ENCODE measurements around the gene RUNX2.

GRCh38 chr6:45584127-45584526 is 256.0 kb downstream of the RUNX2 start:
- TF ChIP-seq CTCF (IDR thresholded peaks at IDR 0.05), result no peak
- no peak for TF ChIP-seq POLR2A (IDR thresholded peaks at IDR 0.05)
